Measurements from ENCODE around the gene PSAP.

- TF ChIP-seq CTCF (IDR thresholded peaks at IDR 0.05) (no peak), POLR2A (IDR thresholded peaks at IDR 0.05) (no peak)
Measured at GRCh38 chr10:71811351-71811750, 39.7 kb downstream of the PSAP start.

Measured in esophagus squamous epithelium (tissue), 4 donors.